ENCODE results near the gene FCRLA.
"Not testable (repeated sequence)": the region's sequence is repeated elsewhere in the genome, so short reads cannot be mapped to it uniquely, and the experiment has no call there.

The FCRLA gene, protein sequence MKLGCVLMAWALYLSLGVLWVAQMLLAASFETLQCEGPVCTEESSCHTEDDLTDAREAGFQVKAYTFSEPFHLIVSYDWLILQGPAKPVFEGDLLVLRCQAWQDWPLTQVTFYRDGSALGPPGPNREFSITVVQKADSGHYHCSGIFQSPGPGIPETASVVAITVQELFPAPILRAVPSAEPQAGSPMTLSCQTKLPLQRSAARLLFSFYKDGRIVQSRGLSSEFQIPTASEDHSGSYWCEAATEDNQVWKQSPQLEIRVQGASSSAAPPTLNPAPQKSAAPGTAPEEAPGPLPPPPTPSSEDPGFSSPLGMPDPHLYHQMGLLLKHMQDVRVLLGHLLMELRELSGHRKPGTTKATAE

DNA sequence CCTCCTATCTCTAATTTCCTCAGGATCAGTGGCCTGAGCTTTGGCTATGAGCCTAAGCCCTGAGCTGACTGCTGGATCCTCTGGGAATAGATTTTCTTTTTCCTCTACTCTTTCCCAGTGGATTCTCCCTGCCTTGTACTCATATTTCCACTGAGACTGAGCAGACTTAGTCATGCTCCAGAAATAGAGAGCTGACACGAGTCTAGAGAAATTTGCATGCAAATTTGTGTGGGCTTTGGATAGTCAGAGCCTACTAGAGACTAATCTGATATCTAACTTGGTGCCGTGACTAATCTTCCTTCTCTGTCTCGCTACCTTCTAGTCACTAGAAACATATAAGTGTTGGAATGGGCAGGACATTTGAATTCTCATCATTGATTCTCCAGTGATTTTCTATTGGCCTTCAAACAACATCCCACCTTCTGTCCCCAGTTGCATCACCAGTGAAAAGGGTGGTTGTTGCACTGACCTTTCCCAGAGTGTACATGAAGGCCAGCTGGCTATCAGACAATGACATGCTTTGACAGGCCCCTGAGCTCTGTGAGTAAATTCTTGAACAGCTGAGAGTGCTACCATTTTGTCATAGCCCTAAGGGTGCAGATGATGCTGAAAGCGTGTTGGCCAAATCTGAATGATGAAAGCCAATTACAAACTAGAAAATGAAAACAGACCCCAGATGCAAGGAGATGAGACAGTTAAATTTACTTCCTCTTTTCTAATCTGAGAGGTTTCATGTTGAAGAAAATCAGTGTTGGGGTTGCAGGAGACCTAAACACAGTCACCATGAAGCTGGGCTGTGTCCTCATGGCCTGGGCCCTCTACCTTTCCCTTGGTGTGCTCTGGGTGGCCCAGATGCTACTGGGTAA lies at the start of gene FCRLA:
Gene FCRLA (plus strand): TSS at position 748 of the 866 bp plus-strand sequence. CDS start 36 bp downstream, at position 784.
- DNase-seq (ENCODE audit: low spot score): no peak

DNA sequence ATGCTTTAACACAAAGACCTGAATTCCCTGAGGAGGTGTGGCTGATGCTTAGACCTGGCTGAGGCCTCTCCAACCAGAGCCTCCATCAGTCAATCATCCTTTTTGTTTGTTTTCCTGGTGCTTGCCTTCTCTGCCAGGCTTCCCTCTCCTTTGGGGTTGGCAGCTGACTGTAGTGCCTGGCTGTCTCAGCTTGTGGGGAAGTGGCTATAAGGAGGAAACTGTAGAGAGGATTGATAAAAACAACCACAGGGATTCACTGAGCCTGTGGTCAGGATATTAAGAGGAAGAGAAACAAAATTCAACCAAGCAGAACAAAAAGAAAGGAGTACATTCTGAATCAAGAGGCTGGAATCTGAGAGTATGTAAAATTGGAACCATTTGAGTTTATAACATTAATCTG lies 48.5 kb upstream of the FCRLA start:
- DNase-seq (ENCODE audit: low spot score): not testable (repeated sequence)

DNA sequence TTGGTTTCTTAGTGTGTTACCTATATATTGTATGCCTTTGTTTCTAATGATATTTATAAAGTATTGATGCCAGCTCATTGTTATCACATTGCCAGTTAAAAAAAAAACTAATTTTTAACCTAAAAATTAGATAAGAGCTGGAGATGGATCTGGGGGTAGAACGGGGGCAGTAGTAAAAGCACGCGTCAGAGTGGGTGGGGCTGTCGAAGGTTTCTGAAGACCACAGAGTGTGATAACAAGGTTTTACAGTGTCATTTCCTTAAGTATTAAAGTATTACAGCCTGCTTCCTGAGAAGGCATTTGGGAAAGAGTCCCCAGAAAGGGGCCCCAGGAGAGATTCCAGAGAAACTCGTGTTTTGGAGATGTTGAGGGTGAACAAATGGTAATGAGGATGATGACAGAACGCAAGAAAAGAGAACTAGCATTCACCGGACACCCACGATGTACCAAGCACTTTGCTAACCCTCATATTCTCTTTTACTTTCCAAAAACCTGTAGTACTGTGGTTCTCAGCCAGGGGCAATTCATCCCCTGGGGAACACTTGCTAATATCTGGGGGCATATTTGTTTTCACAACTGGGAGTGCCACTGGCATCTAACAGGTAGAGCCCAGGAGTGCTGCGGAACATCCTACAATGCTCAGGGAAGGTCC lies 45.2 kb upstream of the FCRLA start:
- not testable (repeated sequence) for DNase-seq (ENCODE audit: low spot score)

DNA sequence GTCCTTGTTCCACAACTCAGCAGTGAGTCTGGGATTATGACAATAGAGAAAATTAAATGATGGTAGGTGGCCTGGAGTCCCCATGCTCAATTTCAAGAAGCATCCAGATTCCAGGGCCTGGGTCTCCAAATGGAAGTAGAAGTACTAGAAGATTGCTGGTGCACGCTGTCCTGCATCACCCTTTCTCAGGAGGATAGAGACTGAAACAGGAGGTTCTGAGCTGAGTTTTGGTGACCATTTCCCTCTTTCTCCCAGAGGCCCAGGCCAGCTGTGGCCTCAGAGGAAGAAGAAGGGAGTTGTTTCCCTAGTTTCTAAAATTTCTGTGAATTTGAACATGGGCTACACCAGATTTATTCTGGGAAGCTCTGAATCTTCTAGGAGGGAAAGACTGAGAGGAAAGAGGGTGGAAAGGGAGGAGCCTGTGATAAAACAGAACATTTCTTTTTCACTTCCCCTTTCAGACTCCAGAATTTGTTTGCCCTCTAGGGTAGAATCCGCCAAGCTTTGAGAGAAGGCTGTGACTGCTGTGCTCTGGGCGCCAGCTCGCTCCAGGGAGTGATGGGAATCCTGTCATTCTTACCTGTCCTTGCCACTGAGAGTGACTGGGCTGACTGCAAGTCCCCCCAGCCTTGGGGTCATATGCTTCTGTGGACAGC lies 44.2 kb upstream of the FCRLA start, which contains the start of gene FCGR2B:
Gene FCGR2B (plus strand): TSS at position 460 of the 656 bp plus-strand sequence. CDS start 99 bp downstream, at position 559.
- not testable (repeated sequence) for DNase-seq (ENCODE audit: low spot score)

DNA sequence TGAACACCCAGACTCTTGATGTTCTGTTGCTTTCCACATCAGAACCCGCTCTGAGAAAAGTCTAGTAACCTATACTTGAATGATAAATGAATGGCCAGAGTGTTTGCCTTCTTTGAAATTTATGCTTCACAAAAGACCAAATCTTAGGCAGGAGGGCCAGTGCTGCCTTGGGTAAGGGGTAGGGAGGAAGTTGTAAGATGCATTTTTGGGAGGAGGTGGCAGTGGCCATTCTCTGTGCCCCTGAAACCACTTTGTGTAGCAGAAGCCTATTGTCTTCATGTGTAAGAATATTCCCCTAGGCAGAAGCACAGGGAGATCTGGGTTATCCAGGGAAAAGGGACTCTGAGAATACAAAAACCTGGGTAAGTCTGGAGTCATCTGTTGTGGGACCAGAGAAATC lies 43.5 kb upstream of the FCRLA start:
- DNase-seq (ENCODE audit: low spot score): not testable (repeated sequence)

DNA sequence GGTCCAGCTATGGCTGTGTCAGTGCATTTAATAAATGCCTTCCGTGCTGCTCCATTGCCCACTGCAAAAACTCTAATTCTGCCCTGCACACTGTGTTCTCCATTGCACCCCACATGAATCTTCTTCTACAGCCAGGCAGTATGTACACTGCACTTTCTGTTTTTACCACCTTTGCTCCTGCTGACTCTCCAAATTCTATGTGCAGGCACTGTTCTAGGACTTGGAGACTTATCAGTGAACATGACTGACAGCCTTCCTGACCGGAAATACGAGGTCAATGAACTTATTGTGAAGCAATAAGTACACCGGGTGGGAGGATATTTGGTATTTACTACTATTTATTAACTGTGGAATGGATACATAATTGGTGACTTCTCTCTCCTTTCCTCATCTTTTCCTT lies 42.3 kb upstream of the FCRLA start:
- not testable (repeated sequence) for DNase-seq (ENCODE audit: low spot score)

DNA sequence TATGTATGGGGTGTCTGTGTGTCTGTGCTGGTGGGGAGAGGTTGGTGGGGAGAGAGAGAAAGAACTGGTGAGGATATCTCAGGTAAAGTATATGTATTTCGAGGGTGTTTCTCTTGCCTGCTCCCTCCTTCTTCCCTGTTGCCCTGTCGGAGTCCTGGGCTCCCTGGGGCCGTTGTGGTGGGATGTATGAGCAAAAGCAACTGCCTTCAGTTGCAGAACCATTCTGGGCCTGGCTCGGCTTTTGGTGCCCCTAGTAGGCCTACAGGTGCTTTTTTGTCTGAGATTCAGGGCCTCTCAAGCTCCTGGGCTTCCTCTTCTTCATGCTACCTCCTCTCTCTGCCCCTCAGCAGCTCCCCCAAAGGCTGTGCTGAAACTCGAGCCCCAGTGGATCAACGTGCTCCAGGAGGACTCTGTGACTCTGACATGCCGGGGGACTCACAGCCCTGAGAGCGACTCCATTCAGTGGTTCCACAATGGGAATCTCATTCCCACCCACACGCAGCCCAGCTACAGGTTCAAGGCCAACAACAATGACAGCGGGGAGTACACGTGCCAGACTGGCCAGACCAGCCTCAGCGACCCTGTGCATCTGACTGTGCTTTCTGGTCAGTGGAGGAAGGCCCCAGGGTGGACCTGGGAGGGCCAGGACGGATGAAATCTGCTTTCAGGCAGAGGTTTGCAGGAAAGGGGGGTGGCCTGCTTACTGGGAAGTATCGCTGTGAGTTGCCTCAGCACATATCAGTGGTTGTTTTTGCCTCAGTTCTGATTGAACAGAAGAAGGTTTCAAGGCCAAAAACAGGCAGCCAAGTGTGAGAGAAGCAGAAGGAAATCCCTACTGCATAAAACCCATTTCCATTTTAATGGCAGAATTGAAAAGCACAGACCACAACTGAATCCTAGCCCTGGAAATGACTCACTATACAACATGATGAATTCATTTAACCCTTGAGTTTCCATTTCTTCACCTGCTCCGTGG lies 35.7 kb upstream of the FCRLA start:
- DNase-seq (ENCODE audit: low spot score): not testable (repeated sequence)

DNA sequence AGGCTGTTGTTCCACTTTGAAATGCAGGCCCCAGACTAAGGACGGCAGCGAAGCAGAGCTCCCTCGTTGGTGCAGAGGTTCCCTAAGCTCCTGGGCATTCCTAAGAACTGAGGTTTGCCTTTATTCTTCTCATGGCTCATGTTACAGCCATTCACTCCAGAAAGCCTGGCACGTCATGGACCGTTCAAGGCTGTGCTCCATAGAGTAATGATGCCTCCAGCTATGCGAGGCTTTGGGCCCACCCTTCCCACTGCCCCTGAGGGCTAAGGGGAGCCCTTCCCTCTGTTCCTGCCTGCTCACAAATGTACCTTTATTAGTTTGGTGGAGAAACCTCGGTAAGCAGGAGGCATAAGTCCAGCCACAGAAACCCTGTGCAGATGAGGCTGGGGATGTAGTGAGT lies 33.6 kb upstream of the FCRLA start:
- not testable (repeated sequence) for DNase-seq (ENCODE audit: low spot score)

DNA sequence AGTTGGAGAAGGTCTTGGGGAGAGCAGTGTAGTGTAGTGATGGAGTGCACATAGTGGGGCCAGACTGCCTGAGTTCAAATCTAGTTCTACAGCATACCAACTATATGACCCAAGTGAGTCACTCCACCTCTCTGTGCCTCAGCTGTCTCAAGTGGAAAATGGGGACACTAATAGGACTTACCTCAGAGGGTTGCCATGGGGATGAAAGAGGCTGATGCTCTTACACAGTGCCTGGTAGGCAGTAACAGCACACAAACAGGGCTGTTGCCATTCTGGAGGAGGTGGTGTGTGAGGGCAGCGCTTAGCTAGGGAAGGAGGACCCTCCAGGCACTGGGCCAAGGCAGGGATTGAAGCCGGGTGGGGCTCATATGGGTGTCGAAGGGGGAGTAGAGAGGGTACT lies 32.6 kb upstream of the FCRLA start:
- not testable (repeated sequence) for DNase-seq (ENCODE audit: low spot score)

DNA sequence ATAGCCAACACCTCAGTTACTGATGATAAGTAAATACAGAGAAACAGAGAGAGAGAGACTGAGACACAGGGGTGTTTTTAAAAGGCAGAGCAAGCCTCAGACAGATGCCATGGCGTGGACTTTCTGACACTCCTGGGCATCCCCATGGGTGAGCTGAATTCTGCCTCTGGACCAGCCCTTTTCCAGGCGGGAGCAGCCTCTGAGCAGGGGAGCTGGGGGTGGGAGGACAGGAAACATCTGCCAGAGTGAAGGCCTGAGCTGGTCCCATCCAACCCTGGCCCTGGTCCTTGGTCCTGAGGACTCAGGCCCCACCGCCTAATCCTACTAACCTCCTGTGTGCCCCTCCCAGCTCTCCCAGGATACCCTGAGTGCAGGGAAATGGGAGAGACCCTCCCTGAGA lies 32.1 kb upstream of the FCRLA start:
- not testable (repeated sequence) for DNase-seq (ENCODE audit: low spot score)

DNA sequence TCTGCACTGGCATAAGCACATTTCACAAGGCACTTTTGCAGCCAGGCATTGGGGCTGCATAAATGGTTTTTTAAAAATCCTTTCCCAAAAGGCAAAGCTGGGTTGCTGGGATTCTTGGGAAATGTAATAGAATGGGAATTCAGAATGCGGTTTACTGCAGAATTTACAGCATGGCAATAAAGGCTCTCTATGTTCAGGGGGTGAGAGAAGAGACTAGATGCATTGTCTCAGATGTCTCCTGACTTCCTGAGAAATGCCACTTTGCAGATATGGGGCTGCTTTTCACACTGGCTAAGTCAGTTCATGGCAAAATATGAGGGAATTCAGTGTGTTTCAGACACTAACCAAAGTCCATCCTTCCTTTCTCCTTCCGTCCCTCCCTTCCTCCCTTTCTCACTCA lies 30.6 kb upstream of the FCRLA start:
- no peak for DNase-seq (ENCODE audit: low spot score)

DNA sequence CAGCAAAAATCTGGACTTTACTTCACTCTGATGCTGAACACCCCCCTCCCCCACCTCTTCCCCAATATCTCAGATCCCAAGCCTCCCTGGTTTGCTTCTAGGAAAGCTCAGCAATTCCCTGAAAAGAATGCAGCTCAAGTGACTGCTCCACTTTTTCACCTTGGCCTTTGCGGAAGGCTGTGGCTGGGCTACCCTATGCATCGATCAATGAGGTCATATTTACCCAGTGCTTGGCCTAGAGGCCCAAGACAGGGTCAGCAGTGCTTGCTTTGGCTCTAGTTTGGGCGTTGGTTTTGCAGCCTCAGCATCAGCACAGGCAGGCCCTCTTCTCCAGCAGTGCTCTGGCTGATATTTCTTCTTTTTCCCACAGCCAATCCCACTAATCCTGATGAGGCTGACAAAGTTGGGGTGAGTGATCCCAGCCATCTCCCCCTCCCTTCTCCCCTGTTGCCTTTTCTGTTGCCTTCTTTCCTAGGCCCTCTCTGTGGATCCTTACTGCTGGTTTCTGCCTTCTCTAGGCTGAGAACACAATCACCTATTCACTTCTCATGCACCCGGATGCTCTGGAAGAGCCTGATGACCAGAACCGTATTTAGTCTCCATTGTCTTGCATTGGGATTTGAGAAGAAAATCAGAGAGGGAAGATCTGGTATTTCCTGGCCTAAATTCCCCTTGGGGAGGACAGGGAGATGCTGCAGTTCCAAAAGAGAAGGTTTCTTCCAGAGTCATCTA lies 29.9 kb upstream of the FCRLA start:
- DNase-seq (ENCODE audit: low spot score): peak; percentile 58

DNA sequence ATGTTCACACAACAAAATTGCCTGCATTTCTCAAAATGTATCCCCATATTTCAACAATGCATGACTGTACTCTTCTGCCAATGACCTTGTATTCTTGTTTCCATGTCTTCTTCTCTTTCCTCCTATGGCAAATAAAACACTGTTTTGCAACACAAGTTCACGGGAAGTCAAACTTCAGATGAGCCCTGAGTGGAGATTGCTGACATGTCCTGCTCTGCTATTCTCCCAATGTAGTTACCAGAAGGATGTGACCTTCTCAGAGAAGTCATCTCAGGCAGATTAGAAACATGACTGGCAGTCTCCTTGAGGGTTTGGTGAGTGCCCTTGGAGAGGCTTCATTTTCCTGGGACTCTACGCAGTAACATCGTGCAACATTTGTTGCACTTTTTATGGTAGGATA lies 28.5 kb upstream of the FCRLA start:
- DNase-seq (ENCODE audit: low spot score): no peak

DNA sequence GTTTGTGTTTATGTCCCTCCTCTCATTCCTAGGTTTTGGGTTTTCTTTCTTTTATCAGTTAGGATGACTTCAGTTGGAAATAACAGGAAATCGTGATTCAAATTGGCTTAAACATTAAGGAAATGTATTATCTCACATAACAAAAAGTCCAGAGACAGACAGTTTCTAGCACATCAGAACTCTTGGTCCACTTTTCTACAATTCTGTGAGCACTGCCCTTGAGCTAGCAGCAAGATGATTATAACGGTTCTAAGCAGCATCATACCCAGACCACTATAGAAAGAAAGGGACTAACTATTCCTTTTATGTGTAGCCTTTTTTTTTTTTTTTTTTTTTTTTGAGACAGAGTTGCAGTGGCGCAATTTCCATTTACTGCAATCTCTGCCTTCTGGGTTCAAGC lies 25.1 kb upstream of the FCRLA start:
- DNase-seq (ENCODE audit: low spot score): no peak

DNA sequence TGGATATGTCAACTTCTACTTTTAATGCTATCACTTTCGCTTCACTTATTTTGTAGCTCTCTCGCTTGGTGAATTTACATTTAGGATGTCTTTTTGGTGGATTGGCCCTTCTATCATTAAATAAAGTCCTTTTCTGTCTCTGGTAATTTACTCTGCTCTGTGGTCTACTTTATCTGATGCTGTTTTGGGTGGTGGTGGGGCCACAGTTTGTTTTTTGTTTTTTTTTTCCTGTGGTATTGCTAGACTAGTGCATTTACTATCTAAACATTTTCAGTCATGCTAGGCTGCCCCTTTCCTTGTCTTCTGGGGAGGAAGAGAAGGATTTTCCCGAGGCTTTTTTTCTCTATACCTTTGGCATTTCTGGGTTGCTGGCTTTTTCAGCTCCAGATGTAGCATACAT lies 18.1 kb upstream of the FCRLA start:
- DNase-seq (ENCODE audit: low spot score): no peak

DNA sequence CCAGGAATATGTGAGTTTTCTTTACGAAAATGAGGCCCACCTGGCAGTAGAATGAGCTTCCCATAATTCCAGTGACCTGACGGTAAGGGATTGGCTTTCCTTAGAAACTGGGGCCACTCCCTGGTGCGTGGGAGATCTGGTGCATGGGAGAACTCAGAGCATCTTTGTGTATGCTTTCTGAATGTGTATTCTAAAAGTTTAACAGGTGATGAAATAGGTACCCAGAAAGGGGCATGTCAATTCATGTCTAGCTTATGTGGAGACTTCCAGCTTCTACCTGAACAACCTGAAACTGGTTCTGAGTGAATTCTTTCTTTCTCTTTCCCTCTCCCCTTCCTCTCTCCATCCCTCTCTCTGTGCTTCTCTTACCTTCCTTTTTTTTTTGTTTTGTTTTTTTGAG lies 15.2 kb upstream of the FCRLA start:
- no peak for DNase-seq (ENCODE audit: low spot score)

DNA sequence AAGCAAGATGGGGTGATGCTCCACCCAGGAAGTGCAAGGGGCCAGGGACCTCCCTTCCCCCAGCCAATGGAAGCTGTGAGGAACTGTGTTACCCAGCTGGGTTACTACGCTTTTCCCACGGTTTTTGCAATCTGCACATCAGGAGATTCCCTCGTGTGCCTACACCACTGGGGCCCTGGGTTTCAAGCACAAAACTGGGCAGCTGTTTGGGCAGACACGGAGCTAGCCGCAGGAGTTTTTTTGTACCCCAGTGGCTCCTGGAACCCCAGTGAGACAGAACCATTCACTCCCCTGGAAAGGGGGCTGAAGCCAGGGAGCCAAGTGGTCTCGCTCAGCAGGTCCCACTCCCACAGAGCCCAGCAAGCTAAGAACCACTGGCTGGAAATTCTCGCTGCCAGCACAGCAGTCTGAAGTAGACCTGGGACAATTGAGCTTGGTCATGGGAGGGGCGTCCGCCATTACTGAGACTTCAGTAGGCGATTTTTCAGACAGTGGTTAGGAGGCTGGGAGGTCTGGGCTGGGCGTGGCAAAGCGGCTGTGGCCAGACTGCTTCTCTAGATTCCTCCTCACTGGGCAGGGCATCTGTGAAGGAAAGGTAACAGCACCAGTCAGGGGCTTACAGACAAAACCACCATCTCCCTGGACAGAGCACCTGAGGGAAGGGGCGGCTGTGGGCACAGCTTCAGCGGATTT lies 13.9 kb upstream of the FCRLA start:
- DNase-seq (ENCODE audit: low spot score): not testable (repeated sequence)

DNA sequence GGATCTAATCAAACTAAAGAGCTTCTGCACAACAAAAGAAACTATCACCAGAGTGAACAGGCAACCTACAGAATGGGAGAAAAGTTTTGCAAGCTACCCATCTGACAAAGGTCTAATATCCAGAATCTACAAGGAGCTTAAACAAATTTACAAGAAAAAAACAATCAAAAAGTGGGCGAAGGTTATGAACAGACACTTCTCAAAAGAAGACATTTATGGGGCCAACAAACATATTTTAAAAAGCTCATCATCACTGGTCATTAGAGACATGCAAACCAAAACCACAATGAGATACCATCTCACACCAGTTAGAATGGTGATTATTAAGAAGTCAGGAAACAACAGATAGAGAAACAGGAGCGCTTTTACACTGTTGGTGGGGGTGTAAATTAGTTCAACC lies 8.7 kb upstream of the FCRLA start:
- not testable (repeated sequence) for DNase-seq (ENCODE audit: low spot score)

DNA sequence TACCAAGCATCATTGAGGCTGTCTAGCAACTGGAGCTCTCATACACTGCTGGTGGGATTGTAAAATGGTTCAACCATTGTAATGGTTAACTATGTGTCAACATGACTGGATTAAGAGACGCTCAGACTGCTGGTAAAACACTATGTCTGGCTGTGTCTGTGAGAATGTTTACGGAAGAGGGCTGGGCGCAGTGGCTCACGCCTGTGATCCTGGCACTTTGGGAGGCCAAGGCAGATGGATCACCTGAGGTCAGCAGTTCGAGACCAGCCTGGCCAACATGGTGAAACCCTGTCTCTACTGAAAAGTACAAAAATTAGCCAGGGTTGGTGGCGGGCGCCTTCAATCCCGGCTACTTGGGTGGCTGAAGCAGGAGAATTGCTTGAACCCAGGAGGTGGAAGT lies 4.8 kb upstream of the FCRLA start:
- peak; percentile 28 for DNase-seq (ENCODE audit: low spot score)

Measured in HuH-7 (cell line).